Panc1 (cell line): ENCODE measurements around the gene SUSD2. TPM values are rescaled to one million over a fixed set of nuclear protein-coding genes. Genes with fewer than 3 reads are reported as not detected.

ENCODE experiments used
- ATAC-seq: fragments of 200-7000 bp; cut with Tn5 transposase; 2 replicates; pipeline ENCODE4 v1.9.1; 2020; ENCODE audit warnings: mild to moderate bottlenecking, moderate library complexity
- BruUV-seq: library from RNA; stranded (reverse); fragments of 400-500 nt; replicated peaks from 2 replicates; lab custom pipeline; 2021; lab: Mats Ljungman, UMichigan
- CTCF ChIA-PET: fragments of 300-600 bp; sonication (Branson Sonifier 250); formaldehyde crosslinking; loops from one replicate; lab custom pipeline; 2022; ENCODE audit warnings: antibody characterized with exemption; lab: Charles Lee
- POLR2A ChIA-PET: fragments of 300-600 bp; sonication (Branson Sonifier 250); formaldehyde crosslinking; loops from one replicate; lab custom pipeline; 2022; ENCODE audit warnings: antibody characterized with exemption; lab: Charles Lee
- DNase-seq: peaks from one replicate; pipeline ENCODE4 v3.0.0-alpha.2; 2010; ENCODE audit warnings: low read depth, low spot score
- H3K27ac ChIP-seq: 2 replicates; pipeline ENCODE4 v1.5.1; 2011; ENCODE audit warnings: mild to moderate bottlenecking, low read length, inconsistent platforms
- H3K27me3 ChIP-seq: fragments of 200-500 bp; sonication (Bioruptor generic); 2 replicates; pipeline ENCODE4 v1.6.0; 2014; ENCODE audit warnings: low read length, inconsistent platforms; ENCODE audit not compliant: control insufficient read depth, insufficient read depth
- H3K36me3 ChIP-seq: fragments of 200-500 bp; sonication (Bioruptor generic); 2 replicates; pipeline ENCODE4 v1.5.1; 2014; ENCODE audit warnings: inconsistent platforms, mild to moderate bottlenecking, low read length, moderate library complexity; ENCODE audit not compliant: control insufficient read depth, insufficient read depth
- H3K4me1 ChIP-seq: 2 replicates; pipeline ENCODE4 v1.5.1; 2011; ENCODE audit warnings: inconsistent platforms, mild to moderate bottlenecking, low read length, moderate library complexity; ENCODE audit not compliant: control insufficient read depth, insufficient read depth
- H3K4me3 ChIP-seq, 2 experiments: 2 replicates each; pipeline ENCODE4 v1.5.1; 2011 to 2012; ENCODE audit warnings: low read depth in 2 of 2, low read length in 2 of 2, mild to moderate bottlenecking in 2 of 2, inconsistent platforms in 1 of 2, moderate library complexity in 1 of 2
- H3K9me3 ChIP-seq: fragments of 200-500 bp; sonication (Bioruptor generic); 2 replicates; pipeline ENCODE4 v1.5.1; 2014; ENCODE audit warnings: low read depth, mild to moderate bottlenecking, inconsistent platforms, low read length, moderate library complexity; ENCODE audit not compliant: control insufficient read depth, insufficient read depth
- POLR2AphosphoS5 ChIP-seq: IDR thresholded peaks from 2 replicates; pipeline ENCODE4 v1.6.1; 2012; ENCODE audit warnings: mild to moderate bottlenecking, low read depth, low read length, moderate library complexity
- SIN3A ChIP-seq: IDR thresholded peaks from 2 replicates; pipeline ENCODE4 v1.6.1; 2012; ENCODE audit warnings: low read depth, mild to moderate bottlenecking, low read length, moderate library complexity, borderline replicate concordance; ENCODE audit not compliant: insufficient read depth
- TCF7L2 ChIP-seq: IDR thresholded peaks from 2 replicates; pipeline ENCODE4 v1.6.1; 2011; ENCODE audit warnings: mild to moderate bottlenecking, low read depth, low read length, inconsistent platforms
- in situ Hi-C: cut with HindIII; loops from 2 replicates; pipeline ENCODE4 v1.10.0; 2016; ENCODE audit warnings: low sequenced_read_pairs, low pct_unique_long_range_greater_than_20kb
- intact Hi-C: fragments of 100-400 bp; cut with micrococcal nuclease; formaldehyde crosslinking; loops from one replicate; pipeline ENCODE4 v1.10.0; 2022; ENCODE audit not compliant: unreplicated experiment
- total RNA-seq: library from RNA; stranded (reverse); gene quantifications from one replicate; pipeline ENCODE4 v1.2.1, GENCODE V29; 2021; ENCODE audit not compliant: unreplicated experiment
- TF ChIP-seq, protein P1 (sequence below): fragments of 450-650 bp; IDR thresholded peaks from 2 replicates; pipeline ENCODE4 v1.5.1; 2017; ENCODE audit warnings: mild to moderate bottlenecking
- TF ChIP-seq, protein P2 (sequence below), 2 experiments: IDR thresholded peaks; 2 replicates each; pipeline ENCODE4 v1.6.1; 2011 to 2012; ENCODE audit warnings: low read depth in 2 of 2, control low read depth in 1 of 2, low read length in 1 of 2, mild to moderate bottlenecking in 1 of 2, moderate library complexity in 1 of 2; ENCODE audit not compliant: insufficient read depth in 1 of 2

SUSD2 gene
- total RNA-seq, 1 experiment from 2014 or later = 10.6 TPM

DNA sequence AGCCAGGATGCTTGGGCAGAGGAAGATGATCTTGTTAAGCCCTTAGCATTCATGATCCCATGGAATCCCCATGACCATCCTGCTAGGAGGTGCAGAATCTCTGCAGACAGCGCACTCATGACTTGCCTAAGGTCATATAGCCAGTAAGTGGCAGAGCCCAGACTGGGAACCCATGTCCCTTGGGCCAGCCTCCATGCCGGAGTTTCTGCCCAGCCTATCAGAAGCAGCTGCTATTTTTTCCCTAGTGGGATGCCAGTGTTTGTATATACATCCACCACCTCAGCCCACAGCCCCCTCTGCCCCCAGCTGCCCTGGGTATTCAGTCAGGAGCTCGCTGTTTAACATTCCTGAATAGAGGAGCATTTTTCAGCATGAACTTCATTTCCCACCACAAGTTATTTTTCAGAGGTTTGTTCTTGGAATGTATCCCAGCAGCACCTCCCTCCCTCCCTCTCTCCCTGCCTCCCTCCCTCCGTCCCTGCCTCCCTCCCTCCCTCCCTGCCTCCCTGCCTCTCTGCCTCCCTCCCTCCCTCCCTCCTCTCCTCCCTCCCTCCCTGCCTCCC, 34.4 kb upstream of the SUSD2 start:
- intact Hi-C loops = no loop called here
- no peaks in the 10 kb centered on the region for H3K27me3 ChIP-seq
- peaks cover 9% of the 10 kb centered on the region for H3K4me1 ChIP-seq
- no peak overlapping the region for H3K4me3 ChIP-seq
- no peak for ATAC-seq
- no peak overlapping the region for H3K27ac ChIP-seq
- BruUV-seq = no TSS peak
- CTCF ChIA-PET = interaction anchor here (0.5 kb wide), 1 partner anchor 65 kb away, joined by 8 read pairs; no protein-coding TSS in a partner anchor
- H3K9me3 ChIP-seq = no peaks in the 10 kb centered on the region
- POLR2A ChIA-PET = no interaction called here
- in situ Hi-C loops = no loop called here
- no peak for DNase-seq
- H3K36me3 ChIP-seq = no peaks in the 10 kb centered on the region
- TF ChIP-seq TCF7L2 = no peak
- no peak for TF ChIP-seq POLR2AphosphoS5
- TF ChIP-seq, protein P1, sequence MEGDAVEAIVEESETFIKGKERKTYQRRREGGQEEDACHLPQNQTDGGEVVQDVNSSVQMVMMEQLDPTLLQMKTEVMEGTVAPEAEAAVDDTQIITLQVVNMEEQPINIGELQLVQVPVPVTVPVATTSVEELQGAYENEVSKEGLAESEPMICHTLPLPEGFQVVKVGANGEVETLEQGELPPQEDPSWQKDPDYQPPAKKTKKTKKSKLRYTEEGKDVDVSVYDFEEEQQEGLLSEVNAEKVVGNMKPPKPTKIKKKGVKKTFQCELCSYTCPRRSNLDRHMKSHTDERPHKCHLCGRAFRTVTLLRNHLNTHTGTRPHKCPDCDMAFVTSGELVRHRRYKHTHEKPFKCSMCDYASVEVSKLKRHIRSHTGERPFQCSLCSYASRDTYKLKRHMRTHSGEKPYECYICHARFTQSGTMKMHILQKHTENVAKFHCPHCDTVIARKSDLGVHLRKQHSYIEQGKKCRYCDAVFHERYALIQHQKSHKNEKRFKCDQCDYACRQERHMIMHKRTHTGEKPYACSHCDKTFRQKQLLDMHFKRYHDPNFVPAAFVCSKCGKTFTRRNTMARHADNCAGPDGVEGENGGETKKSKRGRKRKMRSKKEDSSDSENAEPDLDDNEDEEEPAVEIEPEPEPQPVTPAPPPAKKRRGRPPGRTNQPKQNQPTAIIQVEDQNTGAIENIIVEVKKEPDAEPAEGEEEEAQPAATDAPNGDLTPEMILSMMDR = no peak
- no peak for TF ChIP-seq SIN3A
- TF ChIP-seq, protein P2, sequence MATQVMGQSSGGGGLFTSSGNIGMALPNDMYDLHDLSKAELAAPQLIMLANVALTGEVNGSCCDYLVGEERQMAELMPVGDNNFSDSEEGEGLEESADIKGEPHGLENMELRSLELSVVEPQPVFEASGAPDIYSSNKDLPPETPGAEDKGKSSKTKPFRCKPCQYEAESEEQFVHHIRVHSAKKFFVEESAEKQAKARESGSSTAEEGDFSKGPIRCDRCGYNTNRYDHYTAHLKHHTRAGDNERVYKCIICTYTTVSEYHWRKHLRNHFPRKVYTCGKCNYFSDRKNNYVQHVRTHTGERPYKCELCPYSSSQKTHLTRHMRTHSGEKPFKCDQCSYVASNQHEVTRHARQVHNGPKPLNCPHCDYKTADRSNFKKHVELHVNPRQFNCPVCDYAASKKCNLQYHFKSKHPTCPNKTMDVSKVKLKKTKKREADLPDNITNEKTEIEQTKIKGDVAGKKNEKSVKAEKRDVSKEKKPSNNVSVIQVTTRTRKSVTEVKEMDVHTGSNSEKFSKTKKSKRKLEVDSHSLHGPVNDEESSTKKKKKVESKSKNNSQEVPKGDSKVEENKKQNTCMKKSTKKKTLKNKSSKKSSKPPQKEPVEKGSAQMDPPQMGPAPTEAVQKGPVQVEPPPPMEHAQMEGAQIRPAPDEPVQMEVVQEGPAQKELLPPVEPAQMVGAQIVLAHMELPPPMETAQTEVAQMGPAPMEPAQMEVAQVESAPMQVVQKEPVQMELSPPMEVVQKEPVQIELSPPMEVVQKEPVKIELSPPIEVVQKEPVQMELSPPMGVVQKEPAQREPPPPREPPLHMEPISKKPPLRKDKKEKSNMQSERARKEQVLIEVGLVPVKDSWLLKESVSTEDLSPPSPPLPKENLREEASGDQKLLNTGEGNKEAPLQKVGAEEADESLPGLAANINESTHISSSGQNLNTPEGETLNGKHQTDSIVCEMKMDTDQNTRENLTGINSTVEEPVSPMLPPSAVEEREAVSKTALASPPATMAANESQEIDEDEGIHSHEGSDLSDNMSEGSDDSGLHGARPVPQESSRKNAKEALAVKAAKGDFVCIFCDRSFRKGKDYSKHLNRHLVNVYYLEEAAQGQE (IDR thresholded peaks at IDR 0.05; ENCODE audit: insufficient read depth in 1 of 2, low read depth in 2 of 2, low read length in 1 of 2) = no peak

GRCh38 chr22:24147666-24148065, 33.6 kb upstream of the SUSD2 start:
- ATAC-seq = no peak
- intact Hi-C loops = no loop called here
- Histone ChIP-seq H3K36me3 (no peaks in the 10 kb centered on the region), H3K4me3 (no peak overlapping the region), H3K27me3 (no peaks in the 10 kb centered on the region), H3K4me1 (peaks cover 9% of the 10 kb centered on the region), H3K9me3 (no peaks in the 10 kb centered on the region), H3K27ac (no peak overlapping the region)
- BruUV-seq = no TSS peak
- in situ Hi-C loops = no loop called here
- CTCF ChIA-PET = no interaction called here
- POLR2A ChIA-PET = no interaction called here
- no peak for DNase-seq
- TF ChIP-seq POLR2AphosphoS5 (no peak), SIN3A (no peak)
- TF ChIP-seq, protein P2 (IDR thresholded peaks at IDR 0.05; ENCODE audit: insufficient read depth in 1 of 2, low read depth in 2 of 2, low read length in 1 of 2) = no peak
- TF ChIP-seq, protein P1 = no peak
